Gastrocnemius medialis (tissue), 4 donors: ENCODE measurements around the gene SREBF2.
"Not testable (repeated sequence)": the region's sequence is repeated elsewhere in the genome, so short reads cannot be mapped to it uniquely, and the experiment has no call there.

Source experiments
- CTCF ChIP-seq, 5 experiments: fragments of 450-650 bp in 3 of 5; fragments of 200-600 bp in 2 of 5; sonication (generic) in 2 of 5; IDR thresholded peaks in 4 of 5; conservative IDR thresholded peaks in 1 of 5; 1 replicate in 4 of 5; 2 replicates in 1 of 5; pipeline ENCODE4 v1.5.1; 2016 to 2019; ENCODE audit warnings: antibody characterized with exemption in 5 of 5, mild to moderate bottlenecking in 3 of 5, moderate library complexity in 3 of 5
- POLR2A ChIP-seq, 2 donors: fragments of 450-650 bp; IDR thresholded peaks; one replicate each; pipeline ENCODE4 v1.6.1; 2017; ENCODE audit warnings: antibody characterized with exemption in 2 of 2, mild to moderate bottlenecking in 2 of 2, moderate library complexity in 2 of 2

DNA sequence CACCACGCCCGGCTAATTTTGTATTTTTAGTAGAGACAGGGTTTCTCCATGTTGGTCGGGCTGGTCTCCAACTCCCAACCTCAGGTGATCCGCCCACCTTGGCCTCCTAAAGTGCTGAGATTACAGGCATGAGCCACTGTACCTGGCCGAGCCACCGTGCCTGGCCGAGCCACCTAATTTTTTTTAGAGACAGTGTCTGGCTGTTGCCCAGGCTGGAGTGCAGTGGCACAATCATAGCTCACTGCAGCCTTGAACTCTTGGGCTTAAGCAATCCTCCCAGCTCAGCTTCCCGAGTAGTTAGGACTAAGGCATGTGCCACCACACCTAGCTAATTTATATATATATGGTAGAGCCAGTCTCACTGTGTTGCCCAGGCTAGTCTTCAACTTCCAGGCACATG, 2.6 kb downstream of the SREBF2 start:
- TF ChIP-seq CTCF (IDR thresholded peaks at IDR 0.05 in 4 of 5, conservative IDR thresholded peaks at IDR 0.05 in 1 of 5); POLR2A (IDR thresholded peaks at IDR 0.05): not testable (repeated sequence)
